ENCODE data around the gene PALLD.

Gene PALLD

DNA sequence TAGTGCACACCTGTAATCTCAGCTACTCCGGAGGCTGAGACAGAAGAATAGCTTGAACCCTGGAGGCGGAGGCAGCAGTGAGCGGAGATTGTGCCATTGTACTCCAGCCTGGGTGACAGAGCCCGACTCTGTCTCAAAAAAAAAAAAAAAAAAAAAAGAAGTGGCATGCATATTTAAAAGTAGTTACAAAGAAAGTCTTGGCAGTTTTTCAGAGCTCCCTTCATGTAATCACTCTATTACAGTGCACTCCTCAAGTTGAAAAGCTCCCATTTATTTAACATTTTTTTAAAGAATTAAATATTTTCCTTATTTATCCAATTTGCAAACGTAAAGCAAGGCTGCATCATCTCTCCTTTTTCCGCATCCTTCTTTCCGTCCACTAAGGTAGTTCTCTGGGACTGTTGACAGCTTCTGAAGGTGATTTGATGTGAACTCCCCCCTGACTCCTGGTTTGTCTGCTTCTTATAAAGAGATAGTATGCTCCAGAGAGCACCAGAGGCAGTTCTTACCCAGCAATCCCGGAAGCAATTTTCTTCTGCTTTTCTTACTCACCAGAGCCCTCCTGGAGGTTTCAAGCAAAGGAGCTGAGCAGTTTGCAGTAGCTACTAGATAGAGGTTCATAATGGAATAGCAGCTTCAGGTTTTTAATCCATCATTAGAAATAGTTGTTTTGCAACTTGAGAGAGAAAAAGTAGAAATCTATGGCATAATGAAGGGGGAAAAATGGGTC lies 151.0 kb downstream of the PALLD start:
- DNase-seq (ENCODE audit: low read depth) = no peak

DNA sequence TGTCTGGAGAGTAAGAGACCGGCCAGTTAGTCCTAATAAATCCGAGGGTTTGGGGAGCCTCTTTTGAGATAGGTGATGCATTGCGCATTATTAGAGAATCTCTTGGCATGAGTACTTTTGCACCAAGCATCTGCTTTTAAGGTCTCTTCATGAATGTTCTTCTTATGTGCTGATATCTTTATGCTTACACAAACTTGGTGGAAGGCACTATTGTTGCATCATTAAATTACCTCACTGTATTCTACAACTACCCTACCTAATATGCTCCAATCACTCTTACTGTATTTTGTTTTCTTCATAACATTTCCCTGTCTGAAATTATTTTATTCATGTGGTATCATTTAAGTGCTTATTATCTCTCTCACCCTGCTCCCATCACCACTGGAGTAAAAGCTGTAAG lies 151.6 kb downstream of the PALLD start:
- DNase-seq (ENCODE audit: low read depth) = no peak

DNA sequence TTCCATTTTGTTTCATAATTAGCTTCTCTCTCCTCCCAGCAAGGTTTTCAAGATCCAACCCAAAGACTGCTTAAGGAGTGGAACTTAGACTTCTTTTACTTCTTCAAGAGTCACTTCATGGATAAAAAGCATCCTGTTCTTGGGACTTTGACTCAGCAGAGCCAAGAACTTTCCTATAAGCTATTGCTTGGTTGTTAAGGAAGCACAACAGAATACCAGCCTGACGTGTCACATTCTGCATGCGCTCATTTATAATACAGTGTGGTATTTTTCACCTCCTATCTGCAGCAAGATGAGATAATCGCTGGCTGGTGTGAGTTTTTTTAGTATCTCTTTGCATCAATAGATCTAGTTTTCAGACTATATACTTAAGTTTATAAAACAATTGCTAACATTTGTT lies 152.1 kb downstream of the PALLD start:
- DNase-seq (ENCODE audit: low read depth) = peak; percentile 42

DNA sequence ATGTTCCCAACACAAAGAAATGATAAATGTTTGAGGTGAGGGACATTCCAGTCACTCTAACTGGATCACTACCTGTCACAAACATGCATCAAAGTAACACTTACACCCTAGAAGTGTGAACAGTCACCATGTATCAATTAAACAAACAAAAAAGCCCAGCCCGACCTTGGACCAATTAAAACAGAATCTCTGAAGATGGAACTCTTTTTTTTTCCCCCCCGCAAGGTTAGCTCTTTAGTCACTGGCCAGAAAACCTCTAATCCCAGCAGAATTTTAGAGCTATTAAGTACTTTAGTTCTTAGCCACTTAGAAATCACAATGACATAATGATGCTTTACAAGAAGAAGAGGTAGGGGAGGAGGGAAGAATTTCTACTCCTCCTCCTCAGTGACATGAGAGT lies 154.5 kb downstream of the PALLD start:
- DNase-seq (ENCODE audit: low read depth) = no peak

GRCh38 chr4:168651864-168652263 lies 155.0 kb downstream of the PALLD start:
- DNase-seq (ENCODE audit: low read depth) = no peak

DNA sequence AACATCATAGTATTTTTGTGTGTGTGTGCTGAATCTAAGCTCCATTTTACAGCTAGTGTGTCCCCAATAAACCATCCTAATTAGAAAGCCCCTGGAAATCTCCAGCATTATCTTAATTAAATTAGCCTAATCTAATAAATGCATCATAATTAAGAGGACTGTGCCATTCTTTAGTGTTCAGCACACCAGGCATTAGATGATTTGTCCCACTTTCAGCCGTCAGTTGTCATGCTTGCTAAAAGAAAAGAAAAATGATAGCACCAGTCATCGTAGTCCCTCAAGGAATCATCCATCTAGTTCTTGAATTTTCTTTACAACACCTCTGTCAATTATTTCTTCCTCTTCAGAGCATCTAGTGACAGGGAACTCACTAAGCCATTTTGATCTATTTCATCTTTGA lies 155.9 kb downstream of the PALLD start:
- no peak for DNase-seq (ENCODE audit: low read depth)

DNA sequence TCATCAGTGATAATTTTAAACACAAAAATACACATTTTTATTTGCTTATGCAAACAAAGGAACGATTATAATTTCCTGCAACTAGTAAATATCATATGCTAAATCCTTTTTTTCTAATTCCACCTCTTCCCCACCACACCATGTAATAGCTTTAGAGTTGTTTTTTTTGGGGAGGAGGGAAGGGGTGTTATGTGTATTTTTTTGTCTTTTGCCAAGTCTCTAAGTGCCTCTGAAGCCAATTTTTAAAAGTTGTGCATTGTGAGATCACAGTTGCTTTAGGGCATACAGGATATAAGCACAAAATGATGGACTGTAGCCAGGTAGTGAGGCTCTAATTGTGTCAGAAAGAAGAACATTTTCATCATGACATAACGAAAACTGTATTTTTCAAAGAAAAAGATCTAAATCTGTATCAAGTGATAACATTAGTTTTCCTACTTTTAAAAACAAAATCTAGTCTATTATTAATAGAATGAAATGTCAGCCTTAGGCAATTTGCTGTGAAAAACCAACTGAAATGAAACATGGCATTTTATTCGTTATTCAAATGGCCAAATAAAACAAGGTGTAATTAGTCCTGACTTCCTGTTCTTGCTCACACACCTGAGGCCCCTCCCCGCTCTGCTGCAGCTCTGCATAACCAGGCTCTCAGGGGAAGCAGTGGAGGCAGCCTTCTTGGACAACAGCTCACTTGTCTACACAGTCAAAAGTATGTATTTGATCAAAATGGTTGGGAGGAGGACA lies 157.4 kb downstream of the PALLD start:
- no peak for DNase-seq (ENCODE audit: low read depth)

- no peak for DNase-seq (ENCODE audit: low read depth)
Observed at GRCh38 chr4:168654848-168655174, 158.0 kb downstream of the PALLD start.

GRCh38 chr4:168655182-168655581 lies 158.3 kb downstream of the PALLD start:
- DNase-seq (ENCODE audit: low read depth) = no peak

GRCh38 chr4:168656055-168656660 lies 159.3 kb downstream of the PALLD start:
- peak; percentile 60 for DNase-seq (ENCODE audit: low read depth)

DNA sequence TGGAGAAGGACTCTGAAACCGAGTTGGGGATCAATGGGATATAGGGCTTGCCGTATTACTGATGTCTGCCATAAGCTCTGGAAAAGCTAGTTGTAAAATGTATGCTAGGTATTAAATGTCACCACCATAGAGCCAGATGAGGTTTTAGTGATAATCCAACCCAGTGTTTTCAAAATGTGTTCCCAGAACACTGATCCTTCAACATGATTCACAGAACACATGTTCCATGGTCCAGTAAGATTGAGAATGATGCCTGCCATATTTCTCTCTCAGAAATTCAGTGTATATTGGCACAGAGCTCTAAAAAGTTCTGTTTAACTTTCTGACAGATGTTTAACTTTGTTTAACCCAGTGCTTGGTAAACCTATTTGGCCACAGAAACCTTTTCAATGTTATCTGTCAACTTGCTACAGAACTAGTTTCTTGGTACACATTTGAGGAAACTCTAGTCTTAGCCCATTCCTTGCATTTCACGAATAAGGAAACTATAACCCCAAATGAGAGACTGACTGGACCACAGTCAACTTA lies 160.2 kb downstream of the PALLD start:
- DNase-seq (ENCODE audit: low read depth) = no peak

DNA sequence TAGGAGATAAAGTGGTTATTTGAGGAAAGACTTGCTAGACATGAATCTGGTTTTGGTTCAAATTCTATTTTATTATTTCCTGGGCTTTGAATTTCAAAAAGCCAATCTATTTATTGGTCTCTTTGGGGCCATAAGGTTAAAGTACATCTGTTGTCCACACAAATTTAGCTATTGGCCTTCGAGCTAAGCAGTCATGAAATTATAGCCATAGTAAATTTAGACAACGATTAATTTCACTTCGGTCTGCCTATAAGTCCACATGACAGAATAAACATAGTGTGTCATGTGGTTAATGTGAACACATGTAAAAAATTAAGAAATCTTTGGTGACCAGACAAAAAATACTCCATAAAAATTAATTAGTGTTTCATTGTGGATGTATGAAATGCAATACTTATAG lies 161.9 kb downstream of the PALLD start:
- DNase-seq (ENCODE audit: low read depth) = no peak

DNA sequence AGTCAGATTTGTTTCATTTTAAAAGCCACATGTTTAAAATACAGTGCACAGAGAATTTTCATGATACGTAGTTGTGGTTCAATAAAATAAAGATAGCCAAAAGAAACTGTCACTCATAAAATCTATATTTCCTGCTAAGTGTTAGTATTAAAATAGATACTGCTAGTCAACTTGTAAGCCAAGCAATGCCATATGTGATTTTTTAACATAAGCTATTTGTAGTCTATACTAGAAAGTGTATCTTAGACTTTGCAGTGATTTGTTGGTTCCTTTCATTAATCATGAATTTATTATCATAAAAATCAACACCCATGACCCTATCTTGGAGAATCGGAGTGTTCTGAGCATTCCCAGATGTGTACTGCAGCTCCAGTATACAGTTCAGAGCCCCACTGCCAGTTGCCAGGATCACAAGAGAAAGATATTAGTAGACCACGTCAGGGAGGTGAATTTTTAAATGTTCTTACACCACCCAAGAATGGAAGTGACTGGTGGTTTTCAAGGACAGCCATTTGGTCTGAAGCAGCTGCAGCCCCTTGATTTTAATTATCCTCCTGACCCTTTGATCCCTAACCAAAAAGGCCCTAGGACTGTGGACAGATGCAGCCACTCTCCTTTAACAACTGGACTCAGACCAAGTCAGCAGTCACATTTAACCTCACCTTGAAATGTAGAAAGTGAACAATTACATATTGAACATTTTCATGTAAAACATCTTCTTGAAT lies 163.1 kb downstream of the PALLD start:
- DNase-seq (ENCODE audit: low read depth) = no peak

DNA sequence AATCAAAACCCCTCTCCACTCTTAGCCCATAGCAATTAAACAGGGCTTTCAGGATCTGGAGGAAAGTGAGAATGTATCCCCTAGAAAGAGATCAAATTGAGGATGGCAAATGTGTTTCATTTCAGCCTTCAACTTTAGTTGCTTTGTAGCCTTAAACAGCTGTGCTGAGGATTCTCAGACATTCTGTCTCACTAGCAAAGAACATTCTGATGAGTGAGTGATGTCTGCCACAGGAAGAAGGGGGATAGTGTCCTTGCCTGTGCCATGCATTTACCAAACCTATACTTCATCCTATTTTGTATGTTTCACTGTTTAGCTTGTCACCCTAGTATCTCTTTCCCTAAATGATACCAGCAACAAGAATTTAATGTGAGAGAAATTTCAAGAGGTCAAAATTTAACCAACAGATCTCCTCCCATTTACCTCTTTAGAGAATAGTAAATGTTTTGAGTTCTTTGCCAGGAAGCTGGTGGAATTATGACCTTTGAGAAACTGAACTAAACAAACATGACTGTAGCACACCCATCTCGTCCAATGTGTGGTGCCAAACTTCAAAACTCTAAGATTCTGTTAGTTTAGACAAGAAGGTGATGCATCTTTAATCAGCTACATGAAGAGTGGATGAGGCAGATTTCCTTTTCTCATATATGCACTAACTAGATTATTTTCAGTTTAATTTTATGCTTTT lies 165.6 kb downstream of the PALLD start:
- DNase-seq (ENCODE audit: low read depth) = no peak

- DNase-seq (ENCODE audit: low read depth) = no peak
Observed at GRCh38 chr4:168664242-168664891, 167.5 kb downstream of the PALLD start.

DNA sequence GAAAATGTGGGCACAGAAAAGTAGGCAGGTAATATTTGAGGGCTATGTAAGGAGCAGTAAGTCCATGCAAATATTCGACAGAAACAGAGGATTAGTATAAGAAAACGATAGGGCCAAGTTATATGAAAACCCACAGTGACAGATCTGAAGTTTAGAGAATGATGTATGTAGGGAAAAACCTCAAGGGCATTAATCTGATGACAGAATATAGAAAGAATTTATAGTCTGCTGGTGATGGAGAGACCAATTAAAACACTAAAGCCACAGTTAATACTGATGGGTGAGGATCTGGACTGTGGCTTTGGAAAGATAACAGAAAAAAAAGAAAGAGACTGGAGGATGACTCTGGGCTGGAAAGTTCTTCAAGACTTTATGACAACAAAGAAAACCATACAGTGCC lies 169.7 kb downstream of the PALLD start:
- DNase-seq (ENCODE audit: low read depth) = peak; percentile 36

GRCh38 chr4:168667376-168667775 lies 170.5 kb downstream of the PALLD start:
- no peak for DNase-seq (ENCODE audit: low read depth)

- no peak for DNase-seq (ENCODE audit: low read depth)
Observed at GRCh38 chr4:168667921-168668320, 171.1 kb downstream of the PALLD start.

DNA sequence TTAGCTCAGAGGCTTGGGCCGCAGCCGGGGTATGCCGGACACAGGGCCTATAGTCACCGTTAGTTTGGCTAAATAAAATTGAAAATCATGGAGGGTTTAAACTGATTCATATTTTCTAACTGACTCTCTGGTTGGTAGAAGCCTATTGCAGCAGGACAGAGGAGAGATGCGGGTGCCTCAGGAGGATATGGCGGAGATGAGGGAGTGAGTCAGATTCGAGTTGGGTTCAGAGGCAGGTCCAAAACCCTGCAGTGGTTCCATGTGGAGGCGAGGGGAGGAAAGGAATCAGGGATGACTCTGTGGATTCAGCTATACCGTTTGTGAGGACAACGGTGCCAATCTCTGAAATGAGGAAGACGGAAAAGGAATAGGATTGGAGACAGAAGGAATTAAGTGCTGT lies 176.6 kb downstream of the PALLD start:
- no peak for DNase-seq (ENCODE audit: low read depth)

GRCh38 chr4:168674077-168674747 lies 177.4 kb downstream of the PALLD start:
- no peak for DNase-seq (ENCODE audit: low read depth)

DNA sequence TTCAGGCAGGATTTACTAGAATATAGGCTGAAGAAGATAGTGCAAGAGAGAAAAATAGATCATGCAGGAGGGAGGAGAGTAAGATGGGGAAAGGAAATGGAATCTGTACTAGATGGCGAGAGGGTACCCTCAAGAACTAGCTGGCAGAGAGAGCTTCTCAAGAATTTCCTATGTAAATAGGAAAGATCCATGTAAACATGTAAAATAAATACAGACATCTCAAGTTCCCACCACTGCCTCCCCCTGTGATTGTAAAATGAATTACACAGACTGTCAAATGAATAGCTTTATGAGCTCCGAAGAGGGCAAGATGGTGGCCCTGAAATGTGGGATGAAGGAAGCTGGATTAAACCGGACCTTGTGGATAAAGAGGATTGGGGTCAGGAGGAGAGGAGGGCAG lies 178.0 kb downstream of the PALLD start:
- DNase-seq (ENCODE audit: low read depth) = no peak
